Neural cell (in vitro differentiated cells): ENCODE measurements around the gene CACNA1H.

Source experiments
- EZH2 ChIP-seq: fragments of 200-600, 300-800 bp; shearing (Covaris generic), sonication (generic); IDR thresholded peaks from 2 replicates; pipeline ENCODE4 v1.6.1; 2014; ENCODE audit warnings: antibody characterized with exemption, low read length, borderline replicate concordance, mild to moderate bottlenecking; ENCODE audit not compliant: insufficient read depth, poor library complexity, severe bottlenecking
- POLR2AphosphoS5 ChIP-seq: IDR thresholded peaks from 2 replicates; pipeline ENCODE4 v1.6.1; 2012
- TF ChIP-seq, protein P1 (sequence below): IDR thresholded peaks from 2 replicates; pipeline ENCODE4 v1.6.1; 2012; ENCODE audit warnings: borderline replicate concordance
- TF ChIP-seq, protein P2 (sequence below): fragments of 450-650 bp; IDR thresholded peaks from 2 replicates; pipeline ENCODE4 v1.5.1; 2014; ENCODE audit warnings: antibody characterized with exemption, mild to moderate bottlenecking, moderate library complexity; ENCODE audit not compliant: poor library complexity, severe bottlenecking

DNA sequence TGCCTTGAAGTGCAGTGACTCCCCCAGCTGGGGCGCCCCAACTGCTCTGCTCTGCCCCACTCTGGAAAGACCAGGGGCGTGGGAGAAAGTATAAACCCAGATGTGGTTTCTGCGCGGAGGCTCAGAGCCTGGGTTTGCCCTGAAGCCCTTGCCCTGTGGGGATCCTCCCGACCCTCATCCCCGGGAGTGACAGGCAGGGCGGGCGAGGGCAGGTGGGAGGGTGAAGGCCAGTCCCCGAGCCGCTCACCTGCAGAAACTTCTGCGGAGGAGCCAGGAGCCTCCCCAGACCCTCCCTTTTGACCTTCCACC lies 106.8 kb downstream of the CACNA1H start:
- TF ChIP-seq POLR2AphosphoS5 = no peak
- TF ChIP-seq, protein P1, sequence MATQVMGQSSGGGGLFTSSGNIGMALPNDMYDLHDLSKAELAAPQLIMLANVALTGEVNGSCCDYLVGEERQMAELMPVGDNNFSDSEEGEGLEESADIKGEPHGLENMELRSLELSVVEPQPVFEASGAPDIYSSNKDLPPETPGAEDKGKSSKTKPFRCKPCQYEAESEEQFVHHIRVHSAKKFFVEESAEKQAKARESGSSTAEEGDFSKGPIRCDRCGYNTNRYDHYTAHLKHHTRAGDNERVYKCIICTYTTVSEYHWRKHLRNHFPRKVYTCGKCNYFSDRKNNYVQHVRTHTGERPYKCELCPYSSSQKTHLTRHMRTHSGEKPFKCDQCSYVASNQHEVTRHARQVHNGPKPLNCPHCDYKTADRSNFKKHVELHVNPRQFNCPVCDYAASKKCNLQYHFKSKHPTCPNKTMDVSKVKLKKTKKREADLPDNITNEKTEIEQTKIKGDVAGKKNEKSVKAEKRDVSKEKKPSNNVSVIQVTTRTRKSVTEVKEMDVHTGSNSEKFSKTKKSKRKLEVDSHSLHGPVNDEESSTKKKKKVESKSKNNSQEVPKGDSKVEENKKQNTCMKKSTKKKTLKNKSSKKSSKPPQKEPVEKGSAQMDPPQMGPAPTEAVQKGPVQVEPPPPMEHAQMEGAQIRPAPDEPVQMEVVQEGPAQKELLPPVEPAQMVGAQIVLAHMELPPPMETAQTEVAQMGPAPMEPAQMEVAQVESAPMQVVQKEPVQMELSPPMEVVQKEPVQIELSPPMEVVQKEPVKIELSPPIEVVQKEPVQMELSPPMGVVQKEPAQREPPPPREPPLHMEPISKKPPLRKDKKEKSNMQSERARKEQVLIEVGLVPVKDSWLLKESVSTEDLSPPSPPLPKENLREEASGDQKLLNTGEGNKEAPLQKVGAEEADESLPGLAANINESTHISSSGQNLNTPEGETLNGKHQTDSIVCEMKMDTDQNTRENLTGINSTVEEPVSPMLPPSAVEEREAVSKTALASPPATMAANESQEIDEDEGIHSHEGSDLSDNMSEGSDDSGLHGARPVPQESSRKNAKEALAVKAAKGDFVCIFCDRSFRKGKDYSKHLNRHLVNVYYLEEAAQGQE = no peak
- no peak for TF ChIP-seq EZH2
- TF ChIP-seq, protein P2, sequence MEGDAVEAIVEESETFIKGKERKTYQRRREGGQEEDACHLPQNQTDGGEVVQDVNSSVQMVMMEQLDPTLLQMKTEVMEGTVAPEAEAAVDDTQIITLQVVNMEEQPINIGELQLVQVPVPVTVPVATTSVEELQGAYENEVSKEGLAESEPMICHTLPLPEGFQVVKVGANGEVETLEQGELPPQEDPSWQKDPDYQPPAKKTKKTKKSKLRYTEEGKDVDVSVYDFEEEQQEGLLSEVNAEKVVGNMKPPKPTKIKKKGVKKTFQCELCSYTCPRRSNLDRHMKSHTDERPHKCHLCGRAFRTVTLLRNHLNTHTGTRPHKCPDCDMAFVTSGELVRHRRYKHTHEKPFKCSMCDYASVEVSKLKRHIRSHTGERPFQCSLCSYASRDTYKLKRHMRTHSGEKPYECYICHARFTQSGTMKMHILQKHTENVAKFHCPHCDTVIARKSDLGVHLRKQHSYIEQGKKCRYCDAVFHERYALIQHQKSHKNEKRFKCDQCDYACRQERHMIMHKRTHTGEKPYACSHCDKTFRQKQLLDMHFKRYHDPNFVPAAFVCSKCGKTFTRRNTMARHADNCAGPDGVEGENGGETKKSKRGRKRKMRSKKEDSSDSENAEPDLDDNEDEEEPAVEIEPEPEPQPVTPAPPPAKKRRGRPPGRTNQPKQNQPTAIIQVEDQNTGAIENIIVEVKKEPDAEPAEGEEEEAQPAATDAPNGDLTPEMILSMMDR = no peak
